WTC11 (cell line): ENCODE results near the gene CYB561D1. TPM values are rescaled to one million over a fixed set of nuclear protein-coding genes. Genes with fewer than 3 reads are reported as not detected.
"Not testable (repeated sequence)": the region's sequence is repeated elsewhere in the genome, so short reads cannot be mapped to it uniquely, and the experiment has no call there.

ENCODE experiments used
- ATAC-seq: fragments of 200-7000 bp; cut with Tn5 transposase; 2 replicates; pipeline ENCODE4 v1.10.0; 2021; ENCODE audit warnings: mild to moderate bottlenecking, moderate library complexity
- CTCF ChIA-PET: fragments of 300-600 bp; sonication (Branson Sonifier 250); formaldehyde crosslinking; loops from one replicate; lab custom pipeline; 2021; ENCODE audit warnings: antibody characterized with exemption; lab: Charles Lee
- POLR2A ChIA-PET: fragments of 350-600 bp; sonication (Branson Sonifier 250); formaldehyde crosslinking; loops from one replicate; lab custom pipeline; 2021; ENCODE audit warnings: antibody characterized with exemption; lab: Charles Lee
- DNase-seq: peaks from one replicate; pipeline ENCODE4 v3.0.0; 2021; ENCODE audit warnings: low spot score
- H3K27ac Mint-ChIP-seq: 2 replicates; pipeline ENCODE4 v1.8.0; 2021; ENCODE audit warnings: mixed read lengths
- H3K27me3 Mint-ChIP-seq: 2 replicates; pipeline ENCODE4 v1.8.0; 2021; ENCODE audit warnings: low read depth, mild to moderate bottlenecking, moderate library complexity, mixed read lengths
- H3K36me3 Mint-ChIP-seq: 2 replicates; pipeline ENCODE4 v1.8.0; 2021; ENCODE audit warnings: mixed read lengths
- H3K4me1 Mint-ChIP-seq: 2 replicates; pipeline ENCODE4 v1.8.0; 2022; ENCODE audit warnings: mixed read lengths
- H3K4me3 Mint-ChIP-seq: 2 replicates; pipeline ENCODE4 v1.8.0; 2021; ENCODE audit warnings: mild to moderate bottlenecking, moderate library complexity, mixed read lengths
- H3K9me3 Mint-ChIP-seq: 2 replicates; pipeline ENCODE4 v1.8.0; 2021; ENCODE audit warnings: mixed read lengths
- ARID4B ChIP-seq: sonication (generic); formaldehyde crosslinking; IDR thresholded peaks from 2 replicates; pipeline ENCODE4 v1.8.0; 2023; ENCODE audit warnings: missing genetic modification reagents, mild to moderate bottlenecking, borderline replicate concordance
- E2F1 ChIP-seq: sonication (generic); formaldehyde crosslinking; IDR thresholded peaks from 2 replicates; pipeline ENCODE4 v1.8.0; 2022; ENCODE audit warnings: mild to moderate bottlenecking, missing genetic modification reagents
- EMX1 ChIP-seq: fragments of 250-450 bp; sonication (Bioruptor Pico); IDR thresholded peaks from 2 replicates; pipeline ENCODE4 v1.8.0; 2021; ENCODE audit warnings: mild to moderate bottlenecking
- ETV6 ChIP-seq: sonication (generic); formaldehyde crosslinking; IDR thresholded peaks from 2 replicates; pipeline ENCODE4 v1.8.1; 2022; ENCODE audit warnings: mild to moderate bottlenecking, missing genetic modification reagents
- GTF2I ChIP-seq: fragments of 250-450 bp; sonication (Bioruptor Pico); conservative IDR thresholded peaks from 2 replicates; pipeline ENCODE4 v1.4.0; 2021; ENCODE audit warnings: mild to moderate bottlenecking
- JUN ChIP-seq: sonication (generic); formaldehyde crosslinking; IDR thresholded peaks from 2 replicates; pipeline ENCODE4 v1.8.0; 2023; ENCODE audit warnings: mild to moderate bottlenecking, missing genetic modification reagents
- KAT7 ChIP-seq: sonication (generic); formaldehyde crosslinking; IDR thresholded peaks from 2 replicates; pipeline ENCODE4 v1.8.1; 2023; ENCODE audit warnings: missing genetic modification reagents, mild to moderate bottlenecking, borderline replicate concordance
- MAX ChIP-seq: sonication (generic); formaldehyde crosslinking; IDR thresholded peaks from 2 replicates; pipeline ENCODE4 v1.8.0; 2022; ENCODE audit warnings: mild to moderate bottlenecking, missing genetic modification reagents
- MLX ChIP-seq: sonication (generic); formaldehyde crosslinking; IDR thresholded peaks from 2 replicates; pipeline ENCODE4 v1.8.1; 2023; ENCODE audit warnings: mild to moderate bottlenecking, missing genetic modification reagents, moderate library complexity
- NR1H2 ChIP-seq: sonication (generic); formaldehyde crosslinking; IDR thresholded peaks from 2 replicates; pipeline ENCODE4 v1.9.0; 2021; ENCODE audit warnings: mild to moderate bottlenecking, moderate library complexity, missing genetic modification reagents
- NR2C2 ChIP-seq: sonication (generic); formaldehyde crosslinking; IDR thresholded peaks from 2 replicates; pipeline ENCODE4 v1.8.0; 2022; ENCODE audit warnings: mild to moderate bottlenecking, missing genetic modification reagents
- SOX15 ChIP-seq: fragments of 250-450 bp; sonication (Bioruptor Pico); IDR thresholded peaks from 2 replicates; pipeline ENCODE4 v1.9.0; 2021; ENCODE audit warnings: mild to moderate bottlenecking
- USF2 ChIP-seq: sonication (generic); formaldehyde crosslinking; IDR thresholded peaks from 2 replicates; pipeline ENCODE4 v1.8.1; 2023; ENCODE audit warnings: mild to moderate bottlenecking, missing genetic modification reagents, moderate library complexity
- ZNF232 ChIP-seq: sonication (generic); formaldehyde crosslinking; IDR thresholded peaks from 2 replicates; pipeline ENCODE4 v1.8.0; 2022; ENCODE audit warnings: mild to moderate bottlenecking, missing genetic modification reagents
- ZNF425 ChIP-seq: fragments of 250-450 bp; sonication (Bioruptor Pico); conservative IDR thresholded peaks from 2 replicates; pipeline ENCODE4 v1.9.0; 2021; ENCODE audit warnings: mild to moderate bottlenecking
- total RNA-seq: library from RNA; stranded (reverse); gene quantifications from 3 replicates; pipeline ENCODE4 v1.2.3, GENCODE V29; 2021

CYB561D1 gene
- total RNA-seq, 1 experiment from 2014 or later = 6.7 TPM

- TF ChIP-seq NR2C2 (CRISPR knock-in tag) (no peak), MAX (CRISPR knock-in tag) (no peak), KAT7 (CRISPR knock-in tag) (no peak), ETV6 (no peak)
These were observed 23.6 kb upstream of the CYB561D1 start (continued) for GRCh38 chr1:109470245-109470644.

- ATAC-seq (no peak), DNase-seq (no peak)
- H3K27me3 Mint-ChIP-seq = peaks cover 31% of the 10 kb centered on the region
- H3K27ac Mint-ChIP-seq = no peak overlapping the region
- no peak overlapping the region for H3K4me3 Mint-ChIP-seq
- no peak for TF ChIP-seq SOX15
- TF ChIP-seq ZNF425 (CRISPR knock-in tag) = no peak
- TF ChIP-seq ZNF232 (CRISPR knock-in tag) = no peak
- no peak for TF ChIP-seq ARID4B
- TF ChIP-seq EMX1 (CRISPR knock-in tag) = no peak
- TF ChIP-seq, all 79 proteins: peak for 0
- peaks cover 16% of the 10 kb centered on the region for H3K4me1 Mint-ChIP-seq
- no peaks in the 10 kb centered on the region for H3K9me3 Mint-ChIP-seq
- CTCF ChIA-PET = interaction anchor here (0.6 kb wide), 1 partner anchor 48 kb away, joined by 4 read pairs; no protein-coding TSS in a partner anchor
- POLR2A ChIA-PET = interaction anchor here (0.6 kb wide), 1 partner anchor 72 kb away, joined by 3 read pairs; no protein-coding TSS in a partner anchor
- H3K36me3 Mint-ChIP-seq = no peaks in the 10 kb centered on the region
These were observed 21.1 kb upstream of the CYB561D1 start for GRCh38 chr1:109472779-109473178.

GRCh38 chr1:109473284-109474057 lies 20.4 kb upstream of the CYB561D1 start:
- H3K27me3 Mint-ChIP-seq = peaks cover 24% of the 10 kb centered on the region
- H3K4me1 Mint-ChIP-seq, H3K9me3 Mint-ChIP-seq, POLR2A ChIA-PET, DNase-seq, H3K36me3 Mint-ChIP-seq, H3K27ac Mint-ChIP-seq, ATAC-seq, H3K4me3 Mint-ChIP-seq: not testable (repeated sequence)
- CTCF ChIA-PET = interaction anchor here (1.2 kb wide), 1 partner anchor 17 kb away, joined by 10 read pairs; no protein-coding TSS in a partner anchor

- no peaks in the 10 kb centered on the region for H3K9me3 Mint-ChIP-seq
- no peak for DNase-seq
- ATAC-seq = no peak
- H3K27ac Mint-ChIP-seq = no peak overlapping the region
- no peak overlapping the region for H3K4me3 Mint-ChIP-seq
- peaks cover 21% of the 10 kb centered on the region for H3K27me3 Mint-ChIP-seq
- ChIA-PET POLR2A (no interaction called here), CTCF (interaction anchor here (1.2 kb wide), 1 partner anchor 16 kb away, joined by 10 read pairs; no protein-coding TSS in a partner anchor)
- H3K36me3 Mint-ChIP-seq = no peaks in the 10 kb centered on the region
- TF ChIP-seq NR1H2 (CRISPR knock-in tag) = no peak
- TF ChIP-seq GTF2I (CRISPR knock-in tag) = no peak
- TF ChIP-seq MLX (CRISPR knock-in tag) = no peak
- no peak for TF ChIP-seq E2F1 (CRISPR knock-in tag)
- no peak for TF ChIP-seq USF2
- TF ChIP-seq JUN (CRISPR knock-in tag) = no peak
- H3K4me1 Mint-ChIP-seq = no peaks in the 10 kb centered on the region; the same call in 1 of the 2 replicates
These were observed 19.2 kb upstream of the CYB561D1 start for GRCh38 chr1:109474697-109475096.
